Measurements from ENCODE around the gene ZNF423.

- no peak for TF ChIP-seq EZH2phosphoT487 (IDR thresholded peaks at IDR 0.05; ENCODE audit: insufficient read depth, low read depth)
- TF ChIP-seq EZH2 (IDR thresholded peaks at IDR 0.05; ENCODE audit: insufficient read depth, poor library complexity, severe bottlenecking) = no peak
These were observed 121.6 kb downstream of the ZNF423 start for GRCh38 chr16:49734331-49734730.

Measured in GM23248 (cell line).